ENCODE data around the gene MUC5AC. TPM values are rescaled to one million over a fixed set of nuclear protein-coding genes. Genes with fewer than 3 reads are reported as not detected.

Gene MUC5AC
- polyA plus RNA-seq, 1 donor from 2014 or later = not detected

DNA sequence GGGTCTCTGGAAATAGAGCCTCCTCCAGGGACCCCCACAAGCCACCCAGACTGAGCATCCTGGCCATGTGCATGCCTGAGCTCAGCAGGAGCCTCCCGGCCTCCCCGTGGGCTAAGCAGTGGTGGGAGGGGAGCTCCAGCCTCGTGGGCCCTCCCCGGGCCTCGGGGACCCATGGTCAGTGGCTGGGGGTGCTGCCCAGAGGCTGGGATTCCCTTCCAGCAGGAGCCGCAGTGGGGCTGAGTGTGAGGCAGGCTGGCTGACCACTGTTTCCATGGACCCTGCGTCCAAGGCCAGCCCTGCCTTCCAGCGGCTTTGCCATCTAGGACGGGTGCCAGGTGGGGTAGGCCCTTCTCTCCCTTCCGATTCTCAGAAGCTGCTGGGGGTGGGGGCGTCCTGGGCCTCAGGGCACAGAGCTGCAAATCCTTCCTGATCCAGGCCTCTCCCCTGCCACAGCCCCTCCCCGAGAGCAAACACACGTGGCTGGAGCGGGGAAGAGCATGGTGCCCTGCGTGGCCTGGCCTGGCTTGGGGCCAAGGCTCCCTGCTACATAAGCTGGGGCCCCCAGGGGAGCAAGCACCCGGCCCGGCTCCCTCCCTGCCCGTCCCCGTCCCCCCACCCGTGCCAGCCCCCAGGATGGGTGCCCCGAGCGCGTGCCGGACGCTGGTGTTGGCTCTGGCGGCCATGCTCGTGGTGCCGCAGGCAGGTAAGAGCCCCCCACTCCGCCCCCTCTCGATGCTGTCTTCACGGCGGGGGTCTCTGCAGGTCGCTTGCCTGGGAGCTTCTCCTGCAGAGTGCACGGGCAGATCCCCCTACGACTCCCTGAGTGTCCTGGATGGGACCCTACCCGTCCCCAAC lies 65.0 kb downstream of the MUC5AC start, which contains the start of gene MUC5B:
MUC5B (plus strand) TSS at position 576 of the 855 bp plus-strand sequence; CDS start at position 634, 58 bp downstream.
- Histone ChIP-seq H3K9me3 (ENCODE audit: low read length) (no peaks in the 10 kb centered on the region), H3K79me2 (replicated peaks; ENCODE audit: insufficient read depth, low read length) (no peaks in the 10 kb centered on the region), H3K4me3 (ENCODE audit: low read length) (no peak within 1 kb of the TSS), H2AFZ (ENCODE audit: low read depth, low read length) (no peak within 1 kb of the TSS), H3K27me3 (ENCODE audit: insufficient read depth, low read depth, low read length) (no peaks in the 10 kb centered on the region), H3K4me2 (ENCODE audit: low read length) (no peak within 1 kb of the TSS), H4K20me1 (ENCODE audit: insufficient read depth) (no peaks in the 10 kb centered on the region), H3K27ac (ENCODE audit: low read length) (no peak within 1 kb of the TSS), H3K9me2 (ENCODE audit: insufficient read depth, low read length) (no peaks in the 10 kb centered on the region), H3K9ac (ENCODE audit: low read length) (no peak within 1 kb of the TSS), H3K36me3 (ENCODE audit: insufficient read depth, low read length) (no peaks in the 10 kb centered on the region), H3F3A (ENCODE audit: insufficient read depth, low read length, poor library complexity, severe bottlenecking) (no peaks in the 10 kb centered on the region)
- no peak for TF ChIP-seq MXI1 (conservative IDR thresholded peaks at IDR 0.05; ENCODE audit: poor library complexity, severe bottlenecking)
- no peak for TF ChIP-seq SMC3 (conservative IDR thresholded peaks at IDR 0.05; ENCODE audit: poor library complexity)
- TF ChIP-seq EP300 (conservative IDR thresholded peaks at IDR 0.05; ENCODE audit: poor library complexity, severe bottlenecking) = no peak
- TF ChIP-seq TAF1 (IDR thresholded peaks at IDR 0.05; ENCODE audit: low read depth) = no peak
- TF ChIP-seq REST (IDR thresholded peaks at IDR 0.05; ENCODE audit: borderline replicate concordance) = no peak
- no peak for TF ChIP-seq POLR2AphosphoS5 (IDR thresholded peaks at IDR 0.05)
- no peak for TF ChIP-seq CTCF (IDR thresholded peaks at IDR 0.05; ENCODE audit: poor library complexity, severe bottlenecking)
- no peak for TF ChIP-seq EZH2 (IDR thresholded peaks at IDR 0.05; ENCODE audit: borderline replicate concordance, insufficient read depth, low read length, poor library complexity, severe bottlenecking)
- TF ChIP-seq RAD21 (conservative IDR thresholded peaks at IDR 0.05) = no peak

DNA sequence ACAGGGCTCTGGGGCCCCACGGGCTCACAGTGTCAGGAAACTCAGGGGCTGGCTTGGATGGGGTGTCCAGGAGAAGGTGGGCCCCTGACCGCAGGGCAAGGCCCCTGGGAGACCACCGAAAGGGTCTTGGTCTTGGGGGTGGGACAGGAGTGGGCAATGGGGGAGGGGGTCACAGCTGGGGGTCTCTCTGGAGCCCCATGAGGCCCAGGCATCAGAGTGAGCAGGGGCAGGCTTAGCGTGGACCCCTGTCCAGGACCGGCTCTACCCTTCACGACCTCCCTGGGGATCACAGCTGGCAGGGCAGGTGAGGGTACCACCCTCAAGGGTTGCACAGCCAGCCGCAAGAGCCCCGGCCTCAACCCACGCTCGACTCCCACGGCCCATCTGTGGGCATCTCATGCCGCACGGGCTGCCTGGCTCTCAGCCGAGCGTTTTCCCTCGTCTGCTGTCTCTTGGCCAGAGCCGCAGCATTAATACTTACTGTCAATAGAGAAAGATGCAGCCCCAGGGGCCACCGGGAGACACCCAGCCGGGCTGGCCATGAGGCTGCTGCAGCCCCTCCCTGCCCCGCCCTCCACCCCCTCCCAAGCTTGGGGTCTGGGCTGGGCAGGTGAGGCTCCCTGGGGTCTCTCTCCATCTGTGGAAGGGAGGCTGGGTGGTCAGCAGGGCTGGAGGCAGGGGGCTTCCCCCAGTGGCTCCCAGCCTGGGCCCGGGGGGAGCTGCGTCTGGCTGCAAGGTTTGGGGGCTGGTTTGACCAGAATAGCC lies 65.8 kb downstream of the MUC5AC start:
- no peak overlapping the region for H3K4me2 ChIP-seq (ENCODE audit: low read length)
- no peaks in the 10 kb centered on the region for H3K9me3 ChIP-seq (ENCODE audit: low read length)
- no peak overlapping the region for H3K9ac ChIP-seq (ENCODE audit: low read length)
- H3K27me3 ChIP-seq (ENCODE audit: insufficient read depth, low read depth, low read length) = no peaks in the 10 kb centered on the region
- no peak overlapping the region for H3K27ac ChIP-seq (ENCODE audit: low read length)
- H4K20me1 ChIP-seq (ENCODE audit: insufficient read depth) = no peaks in the 10 kb centered on the region
- TF ChIP-seq CTCF (IDR thresholded peaks at IDR 0.05; ENCODE audit: poor library complexity, severe bottlenecking) = no peak
- TF ChIP-seq REST (IDR thresholded peaks at IDR 0.05; ENCODE audit: borderline replicate concordance) = no peak
- TF ChIP-seq MXI1 (conservative IDR thresholded peaks at IDR 0.05; ENCODE audit: poor library complexity, severe bottlenecking) = no peak
- TF ChIP-seq POLR2AphosphoS5 (IDR thresholded peaks at IDR 0.05) = no peak
- no peak for TF ChIP-seq TAF1 (IDR thresholded peaks at IDR 0.05; ENCODE audit: low read depth)
- no peak for TF ChIP-seq RAD21 (conservative IDR thresholded peaks at IDR 0.05)
- TF ChIP-seq EP300 (conservative IDR thresholded peaks at IDR 0.05; ENCODE audit: poor library complexity, severe bottlenecking) = no peak
- no peak for TF ChIP-seq SMC3 (conservative IDR thresholded peaks at IDR 0.05; ENCODE audit: poor library complexity)
- no peak for TF ChIP-seq EZH2 (IDR thresholded peaks at IDR 0.05; ENCODE audit: borderline replicate concordance, insufficient read depth, low read length, poor library complexity, severe bottlenecking)
- no peaks in the 10 kb centered on the region for H3F3A ChIP-seq (ENCODE audit: insufficient read depth, low read length, poor library complexity, severe bottlenecking)
- no peaks in the 10 kb centered on the region for H3K9me2 ChIP-seq (ENCODE audit: insufficient read depth, low read length)
- H3K4me3 ChIP-seq (ENCODE audit: low read length) = no peak overlapping the region
- H3K36me3 ChIP-seq (ENCODE audit: insufficient read depth, low read length) = no peaks in the 10 kb centered on the region
- no peak overlapping the region for H2AFZ ChIP-seq (ENCODE audit: low read depth, low read length)
- H3K79me2 ChIP-seq (replicated peaks; ENCODE audit: insufficient read depth, low read length) = no peaks in the 10 kb centered on the region
